Measurements from ENCODE around the gene HDAC1.
"Not testable (repeated sequence)": the region's sequence is repeated elsewhere in the genome, so short reads cannot be mapped to it uniquely, and the experiment has no call there.

The HDAC1 gene

DNA sequence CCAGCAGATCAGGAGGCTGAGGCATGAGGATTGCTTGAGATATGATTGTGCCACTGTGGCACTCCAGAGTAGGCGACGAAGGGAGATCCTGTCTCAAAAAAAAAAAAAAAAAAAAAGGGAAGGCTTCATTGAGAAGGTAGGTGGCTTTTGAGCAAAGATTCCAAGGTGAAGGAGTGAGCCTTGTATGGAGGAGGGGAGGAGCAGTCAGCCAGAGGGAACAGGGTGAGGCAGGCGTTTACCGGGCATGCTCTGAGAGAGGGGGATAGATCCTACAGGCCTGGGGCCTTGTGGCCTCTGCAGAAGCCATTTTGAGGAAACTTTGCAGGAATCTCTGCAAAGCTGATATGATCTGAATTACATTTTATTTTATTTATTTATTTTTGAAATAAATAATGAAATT is 5.1 kb upstream of the HDAC1 start:
- TF ChIP-seq CTCF (IDR thresholded peaks at IDR 0.05; ENCODE audit: control extremely low read depth, extremely low read depth, low read depth, missing control alignments): no peak
- CTCF ChIA-PET: interaction anchor here (1.1 to 2.3 kb wide), 4 partner anchors 8 to 29 kb away, joined by 3 to 8 read pairs (median 4); no protein-coding TSS in a partner anchor
- POLR2A ChIA-PET: interaction anchor here (0.6 kb wide), 1 partner anchor 277 kb away, joined by 4 read pairs; no protein-coding TSS in a partner anchor
- no peak for DNase-seq (ENCODE audit: extremely low spot score)

- ChIA-PET POLR2A (no interaction called here), CTCF (interaction anchor here (1.3 to 2.7 kb wide), 5 partner anchors 9 to 34 kb away, joined by 3 to 8 read pairs (median 6); no protein-coding TSS in a partner anchor)
- TF ChIP-seq CTCF (IDR thresholded peaks at IDR 0.05; ENCODE audit: control extremely low read depth, extremely low read depth, low read depth, missing control alignments): no peak
- DNase-seq (ENCODE audit: extremely low spot score): no peak
These were observed 2.6 kb upstream of the HDAC1 start for GRCh38 chr1:32289256-32289655.

- ChIA-PET CTCF (interaction anchor here (0.8 to 2.5 kb wide), 10 partner anchors 11 to 74 kb away, joined by 3 to 14 read pairs (median 4); no protein-coding TSS in a partner anchor), POLR2A (interaction anchor here (0.6 to 3.2 kb wide), 10 partner anchors 12 to 360 kb away, joined by 3 to 34 read pairs (median 4); partner anchors contain the start of genes MARCKSL1 and RBBP4)
- DNase-seq (ENCODE audit: extremely low spot score): no peak
- no peak for TF ChIP-seq CTCF (IDR thresholded peaks at IDR 0.05; ENCODE audit: control extremely low read depth, extremely low read depth, low read depth, missing control alignments)
These were observed 657 bp upstream of the HDAC1 start for GRCh38 chr1:32291145-32291707.

- not testable (repeated sequence) for DNase-seq (ENCODE audit: extremely low spot score)
- CTCF ChIA-PET: interaction anchor here (0.7 to 1.2 kb wide), 4 partner anchors 10 to 36 kb away, joined by 3 to 5 read pairs (median 4); no protein-coding TSS in a partner anchor
- POLR2A ChIA-PET: interaction anchor here (0.6 to 0.7 kb wide), 2 partner anchors 110 to 160 kb away, joined by 3 to 8 read pairs; no protein-coding TSS in a partner anchor
These were observed 6.3 kb downstream of the HDAC1 start for GRCh38 chr1:32298211-32298610.

GRCh38 chr1:32299327-32299726 is 7.4 kb downstream of the HDAC1 start:
- no peak for DNase-seq (ENCODE audit: extremely low spot score)
- ChIA-PET POLR2A (no interaction called here), CTCF (interaction anchor here (1.2 kb wide), 1 partner anchor 24 kb away, joined by 3 read pairs; no protein-coding TSS in a partner anchor)
- TF ChIP-seq CTCF (IDR thresholded peaks at IDR 0.05; ENCODE audit: control extremely low read depth, extremely low read depth, low read depth, missing control alignments): no peak

DNA sequence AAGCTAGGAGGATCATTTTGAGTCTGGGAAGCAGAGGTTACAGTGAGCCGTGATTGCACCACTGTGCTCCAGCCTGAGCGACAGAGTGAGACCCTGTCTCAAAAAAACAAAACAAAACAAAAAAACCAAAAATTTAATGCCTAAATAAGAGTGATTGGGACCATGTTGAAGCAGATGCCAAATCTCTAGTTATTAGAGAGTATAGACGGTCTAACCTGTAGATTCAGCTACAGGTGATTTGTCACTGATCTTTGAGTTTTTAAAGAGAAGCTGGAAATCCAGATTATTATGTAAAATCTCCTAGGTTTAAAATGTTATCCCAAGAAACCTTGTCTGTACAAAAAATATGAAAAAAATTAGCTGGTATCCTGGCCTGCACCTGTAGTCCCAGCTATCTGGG is 11.5 kb downstream of the HDAC1 start:
- ChIA-PET CTCF (interaction anchor here (1.0 to 8.8 kb wide), 5 partner anchors 12 to 46 kb away, joined by 3 to 94 read pairs (median 8); partner anchors contain the start of gene HDAC1), POLR2A (no interaction called here)
- no peak for DNase-seq (ENCODE audit: extremely low spot score)
- TF ChIP-seq CTCF (IDR thresholded peaks at IDR 0.05; ENCODE audit: control extremely low read depth, extremely low read depth, low read depth, missing control alignments): no peak
